Measurements from ENCODE around the gene SRPK3. TPM values are rescaled to one million over a fixed set of nuclear protein-coding genes. Genes with fewer than 3 reads are reported as not detected.

Gene SRPK3
- total RNA-seq, 1 experiment from 2014 or later, result 0.35 TPM

DNA sequence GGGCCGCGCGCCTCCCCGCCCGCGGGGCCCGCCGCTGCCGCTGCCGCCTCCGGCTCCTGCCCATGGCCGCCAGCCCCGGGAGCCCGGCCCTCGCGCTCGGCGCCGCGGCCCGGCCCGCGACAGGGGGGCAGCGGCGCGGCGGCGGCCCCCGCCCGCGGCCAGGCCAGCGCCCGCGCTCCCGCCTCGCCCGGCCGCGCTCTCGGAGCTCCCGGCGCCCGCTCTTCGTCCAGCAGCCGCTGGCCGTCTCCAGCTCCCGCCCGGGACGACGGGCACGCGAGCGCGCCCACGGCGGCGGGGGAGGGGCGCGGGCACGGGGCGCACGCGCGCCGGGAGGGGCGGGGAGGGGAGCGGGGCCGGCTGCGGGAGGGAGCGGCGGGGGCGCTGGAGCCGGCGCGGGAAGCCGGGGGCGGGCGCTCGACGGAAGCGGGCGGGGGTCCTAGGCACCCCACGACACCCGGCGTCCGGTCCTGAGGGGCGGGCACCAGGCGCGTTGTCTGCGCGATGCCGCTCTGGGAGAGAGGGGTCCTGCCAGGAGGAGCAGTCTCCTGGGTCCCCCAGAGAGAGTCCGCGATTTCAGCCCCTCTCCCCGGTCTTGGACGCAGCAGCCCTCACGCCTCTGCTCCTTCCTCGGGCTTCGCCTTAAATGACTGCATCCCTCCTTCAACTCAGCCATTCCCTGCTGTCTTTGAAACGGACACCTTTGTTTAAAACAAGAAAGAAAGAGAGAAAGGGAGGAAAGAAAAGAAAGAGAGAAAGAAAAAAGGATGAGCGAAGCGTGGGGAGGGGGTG lies 50.0 kb downstream of the SRPK3 start:
- no peak for DNase-seq (ENCODE audit: low spot score)

DNA sequence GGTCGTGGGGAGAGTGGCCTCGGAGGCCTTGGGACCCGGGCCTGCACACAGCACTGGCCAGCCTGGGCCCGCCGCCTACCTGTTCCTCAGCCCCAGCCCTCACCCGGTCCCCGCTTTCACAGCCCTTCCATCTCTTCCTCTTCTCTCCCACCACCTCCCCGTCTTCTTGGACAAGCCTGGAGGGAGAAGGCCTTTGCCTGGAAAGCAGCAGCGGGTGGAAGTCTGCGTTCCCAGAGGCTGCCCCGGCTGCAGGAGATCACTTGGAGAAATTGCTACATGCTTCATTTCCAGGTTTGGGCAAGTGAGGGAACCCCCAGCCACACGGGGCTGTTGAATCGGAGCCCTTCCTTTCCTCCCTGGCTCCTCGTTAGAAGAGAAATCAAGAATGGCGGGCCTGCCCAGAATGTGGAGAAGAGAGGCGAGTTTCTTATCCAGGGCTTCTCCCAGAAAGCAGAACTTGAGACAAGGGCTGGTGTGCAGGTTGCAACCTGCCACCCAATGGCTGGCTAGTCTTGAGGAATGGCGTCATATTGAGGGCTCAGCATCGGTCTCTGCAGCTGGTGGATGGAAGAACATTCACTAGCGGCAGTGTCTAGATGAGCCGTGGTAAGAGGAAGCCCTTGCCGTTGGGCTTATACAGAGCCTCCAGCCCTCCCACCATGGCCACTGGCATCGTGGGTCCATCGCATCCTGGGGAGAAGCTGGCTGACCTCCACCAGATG lies 50.7 kb downstream of the SRPK3 start:
- DNase-seq (ENCODE audit: low spot score), result no peak

GRCh38 chrX:153832728-153833127 lies 51.9 kb downstream of the SRPK3 start:
- no peak for DNase-seq (ENCODE audit: low spot score)

Other genes with a start within 250 kb of the SRPK3 start
- gene CCNQ, start 181.9 kb upstream of the SRPK3 start, total RNA-seq (2014; rRNA removed; shearing (Covaris generic)), result 31.4 and 36.2 TPM in 2 replicates
- 1.3 and 3.2 TPM in 2 replicates for gene DUSP9, start 133.8 kb upstream of the SRPK3 start, total RNA-seq (2014; rRNA removed; shearing (Covaris generic))
- gene PNCK, start 107.2 kb upstream of the SRPK3 start, total RNA-seq (2014; rRNA removed; shearing (Covaris generic)), result 0.70 and 4.4 TPM in 2 replicates
- gene SLC6A8, start 93.1 kb upstream of the SRPK3 start, total RNA-seq (2014; rRNA removed; shearing (Covaris generic)), result 21.7 and 43.3 TPM in 2 replicates
- gene BCAP31, start 56.7 kb upstream of the SRPK3 start, total RNA-seq (2014; rRNA removed; shearing (Covaris generic)), result 233 and 264 TPM in 2 replicates
- gene ABCD1, start 56.2 kb upstream of the SRPK3 start, total RNA-seq (2014; rRNA removed; shearing (Covaris generic)), result 8.6 and 9.1 TPM in 2 replicates
- 0.60 and 1.6 TPM in 2 replicates for gene PLXNB3, start 16.8 kb upstream of the SRPK3 start, total RNA-seq (2014; rRNA removed; shearing (Covaris generic))
- gene IDH3G, start 13.3 kb downstream of the SRPK3 start, total RNA-seq (2014; rRNA removed; shearing (Covaris generic)), result 68.9 and 78.0 TPM in 2 replicates
- 254 and 289 TPM in 2 replicates for gene SSR4, start 13.6 kb downstream of the SRPK3 start, total RNA-seq (2014; rRNA removed; shearing (Covaris generic))
- 3.8 and 4.0 TPM in 2 replicates for gene PDZD4, start 49.5 kb downstream of the SRPK3 start, total RNA-seq (2014; rRNA removed; shearing (Covaris generic))
- 7.9 and 9.7 TPM in 2 replicates for gene L1CAM, start 105.1 kb downstream of the SRPK3 start, total RNA-seq (2014; rRNA removed; shearing (Covaris generic))
- 0.14 and 0.33 TPM in 2 replicates for gene AVPR2, start 123.6 kb downstream of the SRPK3 start, total RNA-seq (2014; rRNA removed; shearing (Covaris generic))
- gene ARHGAP4, start 145.2 kb downstream of the SRPK3 start, total RNA-seq (2014; rRNA removed; shearing (Covaris generic)), result 0.31 and 0.82 TPM in 2 replicates
- gene NAA10, start 154.0 kb downstream of the SRPK3 start, total RNA-seq (2014; rRNA removed; shearing (Covaris generic)), result 167 and 216 TPM in 2 replicates
- 0.10 TPM in 1 of 2 replicates, not detected in the other for gene RENBP, start 163.6 kb downstream of the SRPK3 start, total RNA-seq (2014; rRNA removed; shearing (Covaris generic))
- gene HCFC1, start 190.8 kb downstream of the SRPK3 start, total RNA-seq (2014; rRNA removed; shearing (Covaris generic)), result 19.4 and 23.5 TPM in 2 replicates
- gene TMEM187, start 191.7 kb downstream of the SRPK3 start, total RNA-seq (2014; rRNA removed; shearing (Covaris generic)), result 2.2 and 2.7 TPM in 2 replicates
- gene IRAK1, start 238.9 kb downstream of the SRPK3 start, total RNA-seq (2014; rRNA removed; shearing (Covaris generic)), result 50.0 and 58.6 TPM in 2 replicates